Nucleus accumbens (tissue), 56 donors: ENCODE data around the gene SLC4A8.
A peak's percentile ranks its signal among the peaks of the same experiment; 100 is the strongest.
"Not testable (repeated sequence)": the region's sequence is repeated elsewhere in the genome, so short reads cannot be mapped to it uniquely, and the experiment has no call there.

Experiments used
- DNase-seq, 56 donors: peaks; one replicate each; lab custom pipeline; 2025; lab: John Stamatoyannopoulos, UW

Gene SLC4A8

DNA sequence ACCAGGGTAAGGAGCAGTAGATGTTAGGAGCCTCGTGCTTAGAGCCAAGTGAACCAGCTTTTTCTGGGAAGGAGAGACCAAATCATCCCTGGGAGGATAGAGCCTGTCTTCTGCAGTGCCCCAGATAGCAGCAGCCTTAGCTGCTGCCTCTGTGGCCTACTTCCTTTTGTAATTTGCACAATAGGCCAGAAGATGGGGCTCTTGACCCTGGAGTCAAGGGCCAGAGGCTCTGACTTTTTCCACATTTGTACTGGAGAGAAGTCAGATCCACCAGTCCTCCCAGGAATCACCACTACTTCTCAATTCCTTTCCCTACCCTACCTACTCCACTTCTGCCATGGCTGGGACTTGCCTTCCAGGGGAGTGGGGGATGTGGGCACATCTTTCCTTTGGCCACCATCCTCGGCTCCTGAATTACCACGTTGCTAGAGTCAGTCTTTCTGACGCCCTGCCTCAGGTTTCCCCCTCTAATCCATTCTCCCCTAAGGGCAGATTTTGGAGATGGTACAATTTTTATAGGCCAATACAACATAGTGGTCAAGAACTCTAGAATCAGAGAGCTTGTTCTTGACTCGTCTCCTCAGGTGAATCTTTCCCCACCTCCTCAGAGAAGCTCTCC lies 3.3 kb upstream of the SLC4A8 start:
- DNase-seq, result peak in 44 of 56 donors; percentile 10 to 70 (median 42)

DNA sequence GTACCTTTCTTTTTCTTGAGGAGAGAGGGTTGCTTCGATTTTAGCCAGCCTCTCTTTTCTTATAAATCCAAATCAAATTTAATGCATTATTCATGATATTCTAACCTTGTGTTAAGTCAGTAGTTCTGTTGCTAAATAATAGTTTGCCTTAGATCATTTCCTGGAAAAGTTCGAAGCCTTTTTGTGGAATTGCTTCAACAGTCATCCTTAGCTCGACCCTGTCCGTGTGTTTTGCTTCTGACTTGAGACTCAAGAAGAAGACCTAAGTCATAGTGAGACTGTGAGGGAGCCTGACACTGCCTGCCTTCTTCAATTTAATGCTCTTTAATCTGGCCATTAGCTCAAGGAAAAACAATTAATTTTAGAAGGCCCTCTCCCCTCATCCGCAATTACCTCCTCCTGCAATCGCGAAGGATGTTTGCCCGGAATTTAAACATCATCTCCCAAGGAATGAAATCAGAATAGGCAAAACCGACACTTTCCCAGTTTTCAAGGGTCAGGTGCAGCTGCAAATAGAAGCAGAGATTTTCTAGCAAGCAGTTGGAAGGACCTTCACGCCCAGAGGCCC lies 453 bp upstream of the SLC4A8 start:
- DNase-seq, result no peak

DNA sequence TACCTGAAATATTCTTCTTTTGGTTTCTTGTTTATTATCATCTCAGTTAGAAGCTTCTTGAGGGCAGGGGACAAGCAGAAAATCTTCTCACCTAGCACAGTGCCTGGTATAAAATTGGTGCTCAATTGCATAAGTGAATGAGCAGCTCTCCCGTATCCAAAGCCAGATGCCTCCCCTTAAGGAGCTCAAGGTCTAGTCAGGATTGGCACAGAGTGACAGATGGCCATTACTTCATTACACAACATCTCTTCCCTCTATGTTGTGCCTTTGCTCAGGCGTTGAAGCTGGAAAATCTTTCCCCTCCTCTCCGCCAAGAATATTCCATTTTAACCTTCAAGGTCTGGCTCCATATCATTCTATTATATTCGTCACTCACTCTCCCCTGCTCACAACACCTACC lies 3.6 kb downstream of the SLC4A8 start:
- DNase-seq, result no peak

DNA sequence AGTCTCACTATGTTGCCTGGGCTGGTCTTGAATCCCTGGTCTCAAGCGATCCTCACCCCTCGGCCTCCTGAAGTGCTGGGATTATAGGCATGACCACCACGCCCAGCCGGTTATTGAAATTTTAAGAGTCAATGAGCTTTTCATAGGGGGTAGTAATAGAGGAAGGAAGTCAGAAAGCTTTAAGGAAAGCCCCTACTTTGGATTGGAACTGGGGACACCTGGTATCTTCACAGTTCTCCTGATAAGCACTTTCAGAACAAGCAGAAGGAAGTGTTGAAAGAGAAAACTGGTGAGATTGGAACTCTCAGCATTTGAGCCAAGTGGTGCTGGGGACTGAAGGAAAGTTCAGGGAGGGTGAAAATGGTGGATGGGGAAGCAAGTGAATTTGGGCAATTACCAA lies 5.1 kb downstream of the SLC4A8 start:
- DNase-seq, result no peak

DNA sequence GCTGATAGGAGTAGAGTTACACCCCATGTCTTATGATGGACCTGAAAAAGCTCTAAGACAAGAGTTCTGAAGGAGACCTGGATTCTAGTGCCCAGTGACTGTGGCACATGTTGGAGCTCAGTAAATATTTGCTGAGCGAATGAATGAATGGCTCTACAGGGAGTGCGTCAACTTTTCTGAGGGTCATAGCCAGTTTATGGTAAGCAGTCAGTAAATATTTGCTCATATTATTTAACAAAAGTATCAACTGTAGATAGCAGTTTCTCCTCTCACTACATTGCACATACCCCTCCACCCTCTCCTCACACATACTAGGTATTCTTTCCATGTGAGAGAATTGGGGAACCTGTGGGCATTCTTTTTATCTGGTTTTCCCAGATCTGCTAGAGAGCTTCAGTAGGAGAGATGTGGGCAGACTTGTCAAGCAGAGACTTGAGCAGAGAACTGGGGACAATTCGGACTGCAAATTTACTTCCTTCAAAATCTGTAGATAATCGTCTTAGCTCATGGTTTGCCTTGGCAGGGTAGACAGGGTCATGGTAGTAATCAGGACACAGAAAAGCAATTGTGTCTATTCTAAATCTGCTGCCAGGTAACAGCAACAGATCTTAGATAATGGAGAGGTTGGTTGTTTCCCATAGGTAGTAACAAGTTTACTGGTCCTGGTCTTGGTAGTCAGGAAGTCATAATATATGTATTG lies 5.7 kb downstream of the SLC4A8 start:
- DNase-seq, result no peak

DNA sequence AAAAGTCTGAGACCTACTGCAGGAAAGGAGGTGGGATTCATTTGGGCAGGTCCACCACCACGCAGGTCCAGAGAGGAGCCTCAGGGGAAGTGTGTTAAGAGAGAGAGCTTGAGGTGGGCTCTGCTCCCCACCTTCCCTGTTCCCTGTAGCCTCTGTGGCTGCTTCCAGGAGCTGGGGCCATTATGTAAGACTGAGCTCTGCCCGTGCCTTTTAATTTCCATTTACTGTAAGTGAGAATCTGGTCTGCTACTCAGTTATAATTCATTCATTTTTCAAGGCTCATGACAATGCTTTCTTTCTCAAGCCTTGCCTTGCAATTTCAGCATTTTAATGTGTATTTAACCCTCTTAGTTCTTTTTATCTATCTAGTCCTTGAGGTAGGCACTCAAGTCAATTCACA lies 8.3 kb downstream of the SLC4A8 start:
- peak in 1 of 56 donors; percentile 1 for DNase-seq

DNA sequence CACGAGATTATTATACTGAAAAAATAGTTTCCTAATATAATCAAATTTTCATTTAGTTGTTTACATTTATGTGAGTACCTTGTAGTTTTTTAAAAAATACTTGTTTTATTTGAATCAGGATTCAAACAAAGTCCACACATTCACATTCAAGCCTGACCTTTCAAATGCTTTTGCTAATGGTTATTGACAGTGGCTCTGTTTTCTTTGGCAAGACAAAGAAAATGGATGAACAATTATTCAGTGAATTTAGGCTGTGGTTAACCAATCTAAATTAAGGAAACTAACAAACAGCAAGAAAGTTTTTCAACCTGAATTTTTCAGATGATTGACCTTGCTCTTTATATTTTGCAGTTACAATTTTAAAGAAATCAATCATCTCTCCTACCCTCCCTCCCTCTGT lies 9.7 kb downstream of the SLC4A8 start:
- no peak for DNase-seq

DNA sequence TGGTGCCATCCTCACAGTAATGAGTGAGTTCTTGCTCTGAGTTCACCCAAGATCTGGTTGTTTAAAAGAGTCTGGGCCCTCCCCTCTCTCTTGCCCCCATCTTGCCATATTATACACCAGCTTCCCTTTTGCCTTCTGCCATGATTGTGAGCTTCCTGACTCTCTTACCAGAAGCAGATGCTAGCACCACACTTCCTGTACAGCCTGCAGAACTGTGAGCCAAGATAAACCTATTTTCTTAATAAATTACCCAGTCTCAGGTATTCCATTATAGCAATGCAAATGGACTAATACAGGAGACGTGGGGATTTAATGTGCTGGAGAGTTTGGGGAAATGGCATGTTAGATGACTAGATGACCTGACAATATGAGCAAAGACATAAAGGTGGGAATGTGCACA lies 12.8 kb downstream of the SLC4A8 start:
- no peak for DNase-seq

DNA sequence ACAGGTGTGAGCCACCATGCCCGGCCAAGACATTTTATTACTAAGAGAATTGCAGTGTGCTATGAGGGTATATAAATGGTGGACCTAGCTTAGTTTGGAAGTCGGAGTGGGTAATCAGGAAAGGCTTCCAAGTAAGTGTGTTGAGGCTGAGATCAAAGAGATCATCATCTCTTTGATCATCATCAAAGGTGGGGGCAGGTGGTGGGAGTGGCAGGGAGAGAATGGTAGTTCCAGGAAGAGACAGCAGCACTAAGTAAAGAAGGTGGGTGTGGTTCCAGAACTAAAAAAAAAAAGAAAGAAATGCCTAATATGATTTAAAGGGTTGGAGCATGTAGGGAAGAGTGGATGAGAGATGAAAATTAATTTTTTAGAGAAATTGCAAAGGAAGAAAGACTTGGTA lies 14.7 kb downstream of the SLC4A8 start:
- DNase-seq, result no peak

DNA sequence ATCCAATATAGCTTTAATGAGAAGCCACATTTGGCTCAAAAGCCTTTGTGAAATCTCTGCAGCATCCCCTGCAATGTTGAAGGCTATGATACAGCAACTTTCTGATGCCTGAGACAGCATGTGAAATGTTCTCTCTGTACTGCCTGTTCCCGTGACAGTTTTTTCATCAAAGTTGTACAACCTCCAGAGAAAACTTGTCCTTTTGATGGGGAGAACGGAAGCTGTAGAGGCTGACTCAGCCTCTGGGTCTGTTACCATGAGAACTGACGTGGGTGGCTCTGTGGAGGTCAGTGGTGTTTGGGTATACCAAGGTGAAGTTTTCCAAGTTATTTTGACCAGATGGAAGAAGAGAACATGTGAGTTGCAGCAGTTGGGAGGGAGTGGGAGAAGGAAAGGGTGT lies 17.0 kb downstream of the SLC4A8 start:
- DNase-seq, result peak in 19 of 56 donors; percentile 3 to 51 (median 16)

DNA sequence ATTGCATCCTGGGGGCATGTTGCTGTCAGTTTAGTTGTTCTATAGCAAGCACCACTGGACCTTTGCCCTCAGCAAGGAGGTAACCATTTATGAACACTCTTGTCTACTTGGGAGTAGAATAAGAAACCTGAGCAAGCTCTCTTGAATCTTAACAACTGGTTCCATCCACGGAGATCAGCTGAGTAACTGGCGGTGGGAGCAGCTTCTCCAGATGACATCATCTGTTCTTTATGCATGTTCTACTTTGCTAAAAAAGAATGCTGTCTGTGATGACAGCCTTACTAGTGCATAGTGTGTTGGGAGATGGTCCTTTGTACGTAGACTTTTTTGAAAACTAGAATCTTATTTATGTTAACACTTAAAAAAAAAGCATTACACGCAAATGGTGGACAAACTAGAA lies 17.7 kb downstream of the SLC4A8 start:
- peak in 22 of 56 donors; percentile 2 to 68 (median 28) for DNase-seq

DNA sequence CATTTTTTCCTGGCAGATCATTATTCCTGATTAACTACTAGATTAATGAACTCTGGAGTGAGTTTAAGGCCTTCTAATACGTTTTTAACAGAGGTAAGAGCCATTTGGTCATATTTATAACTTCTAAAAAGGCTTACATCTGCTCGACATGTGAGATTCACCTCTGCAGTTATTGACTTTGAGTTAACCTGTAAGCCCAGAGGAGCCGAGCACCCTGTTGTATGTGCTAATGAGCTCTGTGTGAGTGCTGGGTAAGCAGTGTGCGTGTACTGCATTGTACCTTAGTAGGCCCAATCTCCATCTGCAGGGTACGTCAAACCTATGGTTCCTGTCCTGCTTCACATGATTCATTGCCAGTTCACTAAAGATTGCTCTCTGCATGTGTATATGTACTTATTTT lies 18.9 kb downstream of the SLC4A8 start:
- DNase-seq, result no peak

DNA sequence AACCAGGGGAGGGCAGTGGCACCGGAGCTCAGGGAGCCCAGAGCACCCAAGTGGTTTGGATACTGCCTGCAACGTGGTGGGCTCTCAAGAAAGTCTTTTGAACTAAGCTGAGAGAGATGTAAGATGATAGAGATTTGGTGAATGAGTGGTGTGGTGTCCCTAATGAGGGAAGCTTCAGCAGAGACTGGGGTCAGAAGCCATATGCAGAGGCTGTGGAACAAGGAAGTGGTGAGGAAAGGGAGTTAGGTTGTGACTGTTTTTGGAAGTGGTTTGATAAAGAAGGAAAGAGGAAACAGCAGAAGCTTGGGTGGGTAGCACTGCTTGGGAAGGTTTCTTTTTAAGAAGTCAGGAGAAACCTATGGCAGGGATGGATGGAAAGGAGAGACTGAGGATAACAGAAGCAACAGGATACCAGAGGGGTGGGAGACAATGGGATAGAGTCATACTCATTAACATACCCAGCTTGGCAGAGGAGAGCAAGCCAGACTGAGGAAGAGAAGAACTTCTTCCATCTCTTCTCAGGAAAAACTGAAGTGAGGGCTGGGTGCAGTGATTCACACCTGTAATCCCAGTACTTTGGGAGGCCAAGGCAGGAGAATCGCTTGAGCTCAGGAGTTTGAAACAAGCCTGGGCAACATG lies 24.1 kb downstream of the SLC4A8 start:
- DNase-seq, result no peak

DNA sequence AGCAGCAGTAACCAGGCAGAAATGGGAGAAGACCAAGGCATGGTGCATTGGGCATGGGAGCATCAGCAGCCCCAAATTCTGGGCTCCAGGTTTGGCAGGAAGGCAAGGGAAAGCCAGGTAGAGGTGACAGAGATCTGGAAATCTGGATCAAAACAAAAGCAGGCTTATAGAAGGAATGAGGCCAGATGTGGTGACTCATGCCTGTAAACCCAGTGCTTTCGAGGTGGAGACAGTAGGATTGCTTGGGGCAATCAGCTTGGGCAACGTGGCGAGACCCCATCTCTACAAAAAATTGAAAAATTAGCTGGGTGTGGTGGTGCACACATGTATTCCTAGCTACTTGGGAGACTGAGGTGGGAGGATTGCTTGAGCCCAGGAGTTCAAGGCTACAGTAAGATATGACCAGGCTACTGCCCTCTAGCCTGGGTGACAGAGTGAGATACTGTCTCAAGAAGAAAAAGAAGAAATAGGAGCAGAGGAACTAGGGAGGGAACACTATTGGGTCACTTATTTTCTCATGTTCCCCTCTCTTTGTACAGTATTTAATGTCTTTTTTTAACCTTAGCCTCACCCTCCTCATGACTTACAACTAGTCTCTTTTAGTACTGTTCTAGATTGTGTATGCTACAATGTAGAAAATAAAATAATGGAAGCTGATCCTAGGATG lies 25.1 kb downstream of the SLC4A8 start:
- no peak for DNase-seq

DNA sequence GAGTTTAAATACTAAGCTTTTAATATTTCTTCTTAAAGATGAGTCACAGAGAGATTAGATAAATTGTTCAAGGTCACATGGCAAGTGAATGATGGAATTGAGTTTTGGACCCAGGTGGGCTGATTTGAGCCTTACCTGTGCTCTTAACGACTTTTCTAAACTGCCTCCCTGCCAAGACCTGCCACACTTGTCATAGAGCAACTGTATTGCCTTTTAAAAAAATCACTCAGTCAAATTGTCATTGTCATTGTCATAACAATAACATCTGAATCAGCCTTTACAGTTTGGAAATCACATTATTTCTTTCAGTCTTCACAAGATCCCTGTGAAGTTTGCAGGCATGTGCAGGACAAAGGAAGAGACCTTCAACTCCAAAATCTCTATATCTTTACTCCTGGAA lies 25.7 kb downstream of the SLC4A8 start:
- no peak for DNase-seq

DNA sequence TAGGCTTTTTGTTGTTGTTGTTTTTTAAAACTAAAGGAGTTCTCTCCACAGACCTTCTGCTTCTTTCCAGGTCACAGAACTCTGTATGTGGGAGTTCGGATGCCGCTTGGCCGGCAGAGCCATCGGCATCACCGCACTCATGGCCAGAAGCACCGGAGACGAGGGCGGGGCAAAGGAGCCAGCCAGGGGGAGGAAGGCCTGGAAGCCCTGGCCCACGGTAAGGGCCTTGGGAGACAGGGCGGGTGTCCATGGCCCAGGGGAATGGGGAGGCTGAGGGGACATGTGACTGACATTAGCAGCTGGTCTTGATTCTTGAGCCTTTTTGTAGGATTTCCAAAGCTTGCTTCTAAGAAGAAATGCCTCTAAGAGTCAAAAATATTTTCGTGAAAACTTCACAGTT lies 26.2 kb downstream of the SLC4A8 start:
- no peak for DNase-seq

DNA sequence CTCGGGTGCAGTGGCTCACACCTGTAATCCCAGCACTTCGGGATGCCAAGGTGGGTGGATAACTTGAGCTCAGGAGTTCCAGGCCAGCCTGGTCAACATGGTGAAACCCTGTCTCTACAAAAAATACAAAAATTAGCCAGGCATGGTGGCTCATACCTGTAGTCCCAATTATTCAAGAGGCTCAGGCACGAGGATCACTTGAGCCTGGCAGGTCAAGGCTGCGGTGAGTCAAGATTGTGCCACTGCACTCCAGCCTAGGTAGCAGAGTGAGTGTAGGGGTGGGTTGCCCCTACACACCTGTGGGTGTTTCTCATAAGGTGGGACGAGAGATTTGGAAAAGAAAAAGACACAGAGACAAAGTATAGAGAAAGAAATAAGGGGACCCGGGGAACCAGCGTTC lies 29.4 kb downstream of the SLC4A8 start:
- not testable (repeated sequence) for DNase-seq

DNA sequence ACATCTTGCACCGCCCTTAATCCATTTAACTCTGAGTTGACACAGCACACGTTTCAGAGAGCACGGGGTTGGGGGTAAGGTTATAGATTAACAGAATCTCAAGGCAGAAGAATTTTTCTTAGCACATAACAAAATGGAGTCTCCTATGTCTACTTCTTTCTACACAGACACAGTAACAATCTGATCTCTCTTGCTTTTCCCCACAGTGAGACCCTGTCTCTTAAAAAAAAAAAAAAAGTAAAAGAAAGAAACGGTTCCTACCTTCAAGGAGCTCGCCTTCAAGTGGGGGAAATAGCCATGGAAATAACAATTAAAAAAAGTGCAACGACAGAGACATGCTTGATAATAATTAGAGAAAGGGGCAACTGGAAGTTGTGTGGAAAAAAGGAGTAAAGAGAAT lies 30.4 kb downstream of the SLC4A8 start:
- not testable (repeated sequence) for DNase-seq

DNA sequence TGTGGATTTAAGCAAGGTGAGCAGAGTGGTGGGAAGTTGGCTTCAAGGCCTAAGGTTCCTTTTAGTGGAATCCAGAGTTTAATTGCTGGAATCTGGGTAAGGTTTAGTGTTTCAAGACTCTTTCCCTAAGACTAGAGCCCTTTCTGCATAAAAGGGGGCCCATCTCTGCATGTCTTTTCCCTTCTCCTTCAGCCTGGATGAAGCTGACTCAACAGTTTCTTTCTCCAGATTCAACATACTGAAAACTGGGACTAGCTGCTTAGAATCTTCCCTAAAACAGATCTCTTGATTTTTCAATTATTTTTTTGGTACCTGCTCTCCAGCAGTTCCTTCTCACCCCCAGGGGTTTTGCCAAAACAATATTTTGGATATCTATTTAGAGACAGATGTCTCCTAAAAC lies 34.0 kb downstream of the SLC4A8 start:
- DNase-seq, result no peak

DNA sequence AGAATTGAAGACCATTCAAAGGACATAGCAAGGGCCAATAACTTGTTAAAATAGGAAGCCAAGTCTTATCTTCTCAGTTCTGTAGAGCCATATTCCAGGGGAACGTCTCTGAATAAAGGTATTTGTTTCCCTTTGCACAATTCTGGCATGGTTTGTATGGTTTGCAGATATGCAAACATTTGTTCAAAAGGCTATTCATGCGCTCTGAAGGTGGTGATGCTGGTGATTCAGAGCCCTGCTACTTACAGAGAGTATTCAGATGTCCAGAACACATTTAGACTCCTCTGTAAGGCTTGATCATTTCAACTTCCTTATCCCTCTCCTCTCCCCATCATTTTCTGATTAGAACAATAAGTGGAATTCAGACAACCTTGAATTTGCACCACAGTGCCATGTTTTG lies 35.9 kb downstream of the SLC4A8 start:
- peak in 1 of 56 donors; percentile 7 for DNase-seq

DNA sequence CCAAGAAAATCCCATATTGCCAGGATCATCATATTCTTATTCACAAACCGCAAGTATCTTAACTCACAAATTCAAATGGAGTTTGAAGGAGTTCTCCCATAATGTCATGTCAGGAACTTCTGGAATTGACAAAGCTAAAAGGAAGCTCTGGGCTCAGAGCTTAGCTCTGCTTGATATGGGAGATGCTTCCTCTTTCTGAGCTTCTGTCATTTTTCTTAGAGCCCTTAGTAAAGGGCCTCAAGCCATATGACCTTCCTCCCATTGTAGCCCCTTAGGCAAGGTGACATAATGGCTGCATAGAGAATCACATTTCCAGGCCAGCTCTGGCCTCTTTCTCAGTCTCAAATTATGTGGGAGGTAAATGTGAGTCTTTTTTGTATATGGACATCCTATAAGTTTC lies 40.9 kb downstream of the SLC4A8 start:
- DNase-seq, result no peak
